Nasal cavity respiratory epithelium epithelial cell of viscerocranial mucosa (primary cell): ENCODE measurements around the gene TRIM68. TPM values are rescaled to one million over a fixed set of nuclear protein-coding genes. Genes with fewer than 3 reads are reported as not detected.

ENCODE experiments used
- total RNA-seq: library from RNA; depleted of rRNA; stranded (reverse); fragments of >200 nt; gene quantifications from 2 replicates; pipeline ENCODE4 v1.2.3, GENCODE V29; 2014

Gene TRIM68
- 6.2 and 14.0 TPM in 2 replicates for total RNA-seq

GRCh38 chr11:4607781-4608666, at the start of gene TRIM68:
Gene TRIM68, minus strand, starts transcription at chr11:4608231. Its CDS starts 2,727 bp downstream, at chr11:4605504.

GRCh38 chr11:4643682-4644081, 35.7 kb upstream of the TRIM68 start, which contains the start of gene OR51E1:
Gene OR51E1, plus strand, starts transcription at chr11:4643982. Its CDS starts 8,545 bp downstream, at chr11:4652527.

GRCh38 chr11:4636962-4637661, 29.1 kb upstream of the TRIM68 start, which contains the start of gene OR51D1:
Gene OR51D1, plus strand, starts transcription at chr11:4637477. Its CDS starts 2,314 bp downstream, at chr11:4639791.

GRCh38 chr11:4593739-4594138, 14.3 kb downstream of the TRIM68 start, which contains the start of gene OR52I1:
Gene OR52I1, plus strand, starts transcription at chr11:4594039. Its CDS starts 0 bp downstream, at chr11:4594039.

GRCh38 chr11:4581443-4581842, 26.6 kb downstream of the TRIM68 start, which contains the start of gene OR52I2:
Gene OR52I2, plus strand, starts transcription at chr11:4581743.

Other genes starting within 250 kb of the TRIM68 start
- not detected in 2 replicates for gene OR52B4, start 239.8 kb downstream of the TRIM68 start, total RNA-seq
- gene TRIM21, start 214.5 kb downstream of the TRIM68 start, total RNA-seq, result 10.3 and 15.9 TPM in 2 replicates
- gene OR52K2, start 158.9 kb downstream of the TRIM68 start, total RNA-seq, result not detected in 2 replicates
- not detected in 2 replicates for gene OR52K1, start 125.6 kb downstream of the TRIM68 start, total RNA-seq
- not detected in 2 replicates for gene OR52M1, start 63.0 kb downstream of the TRIM68 start, total RNA-seq
- gene OR52I2, start 26.5 kb downstream of the TRIM68 start, total RNA-seq, result not detected in 2 replicates
- not detected in 2 replicates for gene OR52I1, start 14.2 kb downstream of the TRIM68 start, total RNA-seq
- not detected in 2 replicates for gene OR51D1, start 29.2 kb upstream of the TRIM68 start, total RNA-seq
- gene OR51E1, start 35.8 kb upstream of the TRIM68 start, total RNA-seq, result not detected in 2 replicates
- gene OR51E2, start 89.6 kb upstream of the TRIM68 start, total RNA-seq, result not detected in 2 replicates
- not detected in 2 replicates for gene MMP26, start 96.6 kb upstream of the TRIM68 start, total RNA-seq
- not detected in 2 replicates for gene OR51F1, start 161.7 kb upstream of the TRIM68 start, total RNA-seq
- gene OR52R1, start 196.1 kb upstream of the TRIM68 start, total RNA-seq, result not detected in 2 replicates
- not detected in 2 replicates for gene OR51F2, start 213.1 kb upstream of the TRIM68 start, total RNA-seq
- not detected in 2 replicates for gene OR51S1, start 241.0 kb upstream of the TRIM68 start, total RNA-seq